ENCODE results near the gene RIOX2. TPM values are rescaled to one million over a fixed set of nuclear protein-coding genes. Genes with fewer than 3 reads are reported as not detected.

Gene RIOX2
- total RNA-seq (ENCODE audit: unreplicated experiment), result 12.3 TPM
- long read RNA-seq, transcript RIOX2-203 (10 exons, 2,341 nt), result major isoform, 5 of 9 reads
- long read RNA-seq, partial matches to known transcripts, result 4 of 9 reads
- long read RNA-seq, other reads (novel, unspliced or antisense), result 0 of 9 reads

DNA sequence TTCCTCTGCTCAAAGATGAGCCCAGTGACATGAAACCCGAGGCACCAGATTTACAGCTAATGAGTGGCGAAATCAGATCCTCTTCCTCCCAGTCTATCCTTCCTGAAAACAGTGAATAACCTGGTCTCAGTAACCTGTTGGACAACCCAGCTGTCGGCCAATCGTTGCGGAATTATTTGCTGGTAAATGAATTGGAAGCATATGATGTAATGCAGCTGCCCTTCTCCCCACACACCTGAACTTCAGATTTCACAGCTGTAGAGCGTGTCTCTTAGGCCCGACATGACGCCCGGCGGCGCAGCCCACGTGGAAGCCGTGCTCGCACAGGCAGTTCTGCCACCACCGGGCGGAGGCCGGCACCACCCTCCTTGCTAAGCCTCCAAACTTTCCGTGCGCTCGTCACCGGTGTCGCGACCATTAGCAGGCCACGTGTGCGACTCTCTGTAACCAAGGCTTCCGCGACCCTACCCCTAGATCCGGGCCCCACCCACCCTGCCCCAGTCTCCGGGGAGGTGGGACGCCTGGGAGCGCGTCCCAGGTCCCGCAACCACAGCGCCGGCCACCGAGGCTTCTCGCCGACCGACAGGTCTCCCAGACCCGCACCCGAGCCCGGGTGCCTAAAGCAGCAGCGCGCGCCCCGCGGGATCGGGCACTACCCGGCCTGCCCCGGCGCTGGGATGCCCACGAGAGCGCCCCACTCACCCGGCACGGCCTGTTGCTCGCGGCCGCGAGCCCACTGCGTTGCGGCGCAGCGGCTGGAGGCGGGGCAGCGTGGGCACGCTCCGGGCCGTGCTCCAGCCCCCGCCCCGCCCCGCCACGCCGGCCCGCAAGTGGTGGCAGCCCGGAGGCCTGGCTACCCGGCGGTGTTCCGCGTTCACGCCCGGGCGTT, at the start of gene RIOX2:
Gene RIOX2 (minus strand): TSS at position 753 of the 889 bp plus-strand sequence. CDS start 4,838 bp downstream, outside the sequence.
- Mint-ChIP-seq H3K4me3 (ENCODE audit: unreplicated experiment) (peak within 1 kb of the TSS; percentile 87), H3K36me3 (ENCODE audit: unreplicated experiment) (no peaks in the 10 kb centered on the region), H3K27ac (ENCODE audit: unreplicated experiment) (peak within 1 kb of the TSS; percentile 90), H3K9me3 (ENCODE audit: unreplicated experiment) (peaks cover 6% of the 10 kb centered on the region), H3K4me1 (ENCODE audit: low read depth, unreplicated experiment) (peaks cover 25% of the 10 kb centered on the region), H3K27me3 (ENCODE audit: unreplicated experiment) (peaks cover 4% of the 10 kb centered on the region)
- TF ChIP-seq, protein P1, sequence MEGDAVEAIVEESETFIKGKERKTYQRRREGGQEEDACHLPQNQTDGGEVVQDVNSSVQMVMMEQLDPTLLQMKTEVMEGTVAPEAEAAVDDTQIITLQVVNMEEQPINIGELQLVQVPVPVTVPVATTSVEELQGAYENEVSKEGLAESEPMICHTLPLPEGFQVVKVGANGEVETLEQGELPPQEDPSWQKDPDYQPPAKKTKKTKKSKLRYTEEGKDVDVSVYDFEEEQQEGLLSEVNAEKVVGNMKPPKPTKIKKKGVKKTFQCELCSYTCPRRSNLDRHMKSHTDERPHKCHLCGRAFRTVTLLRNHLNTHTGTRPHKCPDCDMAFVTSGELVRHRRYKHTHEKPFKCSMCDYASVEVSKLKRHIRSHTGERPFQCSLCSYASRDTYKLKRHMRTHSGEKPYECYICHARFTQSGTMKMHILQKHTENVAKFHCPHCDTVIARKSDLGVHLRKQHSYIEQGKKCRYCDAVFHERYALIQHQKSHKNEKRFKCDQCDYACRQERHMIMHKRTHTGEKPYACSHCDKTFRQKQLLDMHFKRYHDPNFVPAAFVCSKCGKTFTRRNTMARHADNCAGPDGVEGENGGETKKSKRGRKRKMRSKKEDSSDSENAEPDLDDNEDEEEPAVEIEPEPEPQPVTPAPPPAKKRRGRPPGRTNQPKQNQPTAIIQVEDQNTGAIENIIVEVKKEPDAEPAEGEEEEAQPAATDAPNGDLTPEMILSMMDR (IDR thresholded peaks at IDR 0.05; ENCODE audit: partially characterized antibody, unreplicated experiment), result no peak
- peak; percentile 63 for DNase-seq

DNA sequence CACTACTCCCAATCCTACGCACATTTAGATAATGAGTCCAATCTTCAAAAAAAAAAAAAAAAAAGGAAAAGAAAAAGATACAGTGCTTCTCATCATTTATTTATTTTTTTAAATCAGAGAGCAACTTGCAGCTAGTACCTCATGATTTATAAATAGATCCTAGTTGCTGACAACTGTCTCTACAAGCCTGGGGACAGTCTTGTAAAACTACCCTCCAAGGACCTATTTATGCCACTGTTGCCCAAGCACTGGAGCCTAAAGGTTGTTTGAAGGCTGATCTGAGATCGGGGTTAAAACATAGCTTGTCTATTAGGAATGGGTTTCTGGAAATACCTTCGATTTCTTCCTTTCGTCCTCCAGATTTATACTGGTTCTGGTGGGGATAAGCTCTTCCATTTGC, 48.2 kb upstream of the RIOX2 start:
- H3K4me1 Mint-ChIP-seq (ENCODE audit: low read depth, unreplicated experiment), result peaks cover 9% of the 10 kb centered on the region
- peaks cover 2% of the 10 kb centered on the region for H3K9me3 Mint-ChIP-seq (ENCODE audit: unreplicated experiment)
- H3K27ac Mint-ChIP-seq (ENCODE audit: unreplicated experiment), result no peak overlapping the region
- no peak overlapping the region for H3K4me3 Mint-ChIP-seq (ENCODE audit: unreplicated experiment)
- TF ChIP-seq, protein P1 (IDR thresholded peaks at IDR 0.05; ENCODE audit: partially characterized antibody, unreplicated experiment), result no peak
- H3K36me3 Mint-ChIP-seq (ENCODE audit: unreplicated experiment), result no peaks in the 10 kb centered on the region
- no peak for DNase-seq
- no peaks in the 10 kb centered on the region for H3K27me3 Mint-ChIP-seq (ENCODE audit: unreplicated experiment)

DNA sequence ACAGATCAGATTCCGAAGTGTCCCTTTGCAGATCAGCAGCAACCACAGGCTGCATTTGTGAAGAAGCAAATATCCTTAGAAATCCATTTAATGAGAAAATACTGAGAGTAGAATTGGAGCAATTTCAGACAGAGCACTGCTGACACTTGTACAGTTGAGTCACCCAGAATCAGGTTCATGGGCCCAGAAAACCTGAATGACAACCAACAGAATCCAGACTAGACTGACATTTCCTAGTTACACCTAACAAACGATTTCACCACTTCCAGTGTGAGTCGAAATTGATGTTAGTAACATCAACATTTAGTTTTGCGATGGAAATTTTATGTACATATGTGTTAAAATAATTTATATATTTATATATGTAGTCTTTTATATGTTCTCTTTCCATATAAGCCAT, 46.1 kb upstream of the RIOX2 start:
- Mint-ChIP-seq H3K27ac (ENCODE audit: unreplicated experiment) (no peak overlapping the region), H3K27me3 (ENCODE audit: unreplicated experiment) (no peaks in the 10 kb centered on the region), H3K9me3 (ENCODE audit: unreplicated experiment) (no peaks in the 10 kb centered on the region), H3K4me1 (ENCODE audit: low read depth, unreplicated experiment) (peaks cover 9% of the 10 kb centered on the region), H3K4me3 (ENCODE audit: unreplicated experiment) (no peak overlapping the region), H3K36me3 (ENCODE audit: unreplicated experiment) (no peaks in the 10 kb centered on the region)
- no peak for DNase-seq
- TF ChIP-seq, protein P1 (IDR thresholded peaks at IDR 0.05; ENCODE audit: partially characterized antibody, unreplicated experiment), result no peak

DNA sequence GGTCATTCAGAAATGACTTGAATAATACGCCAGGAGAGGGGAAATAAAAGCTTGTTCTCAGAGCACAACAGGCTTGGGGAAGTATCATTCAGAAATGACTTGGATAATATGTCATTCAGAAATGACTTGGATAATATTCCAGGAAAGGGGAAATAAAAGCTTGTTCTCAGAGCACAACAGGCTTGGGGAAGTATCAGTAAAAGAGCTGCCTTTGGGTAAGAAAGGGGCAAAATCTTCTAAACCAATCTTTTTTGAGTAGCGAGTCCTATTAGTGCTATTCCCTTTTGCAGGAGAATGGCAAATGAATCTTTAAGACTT, 42.0 kb upstream of the RIOX2 start:
- Mint-ChIP-seq H3K9me3 (ENCODE audit: unreplicated experiment) (no peaks in the 10 kb centered on the region), H3K4me1 (ENCODE audit: low read depth, unreplicated experiment) (no peaks in the 10 kb centered on the region), H3K4me3 (ENCODE audit: unreplicated experiment) (no peak overlapping the region), H3K27me3 (ENCODE audit: unreplicated experiment) (no peaks in the 10 kb centered on the region), H3K27ac (ENCODE audit: unreplicated experiment) (no peak overlapping the region), H3K36me3 (ENCODE audit: unreplicated experiment) (no peaks in the 10 kb centered on the region)
- DNase-seq, result no peak
- TF ChIP-seq, protein P1 (IDR thresholded peaks at IDR 0.05; ENCODE audit: partially characterized antibody, unreplicated experiment), result no peak
